Measurements from ENCODE around the gene CALCR.
"Not testable (repeated sequence)": the region's sequence is repeated elsewhere in the genome, so short reads cannot be mapped to it uniquely, and the experiment has no call there.

CALCR gene

DNA sequence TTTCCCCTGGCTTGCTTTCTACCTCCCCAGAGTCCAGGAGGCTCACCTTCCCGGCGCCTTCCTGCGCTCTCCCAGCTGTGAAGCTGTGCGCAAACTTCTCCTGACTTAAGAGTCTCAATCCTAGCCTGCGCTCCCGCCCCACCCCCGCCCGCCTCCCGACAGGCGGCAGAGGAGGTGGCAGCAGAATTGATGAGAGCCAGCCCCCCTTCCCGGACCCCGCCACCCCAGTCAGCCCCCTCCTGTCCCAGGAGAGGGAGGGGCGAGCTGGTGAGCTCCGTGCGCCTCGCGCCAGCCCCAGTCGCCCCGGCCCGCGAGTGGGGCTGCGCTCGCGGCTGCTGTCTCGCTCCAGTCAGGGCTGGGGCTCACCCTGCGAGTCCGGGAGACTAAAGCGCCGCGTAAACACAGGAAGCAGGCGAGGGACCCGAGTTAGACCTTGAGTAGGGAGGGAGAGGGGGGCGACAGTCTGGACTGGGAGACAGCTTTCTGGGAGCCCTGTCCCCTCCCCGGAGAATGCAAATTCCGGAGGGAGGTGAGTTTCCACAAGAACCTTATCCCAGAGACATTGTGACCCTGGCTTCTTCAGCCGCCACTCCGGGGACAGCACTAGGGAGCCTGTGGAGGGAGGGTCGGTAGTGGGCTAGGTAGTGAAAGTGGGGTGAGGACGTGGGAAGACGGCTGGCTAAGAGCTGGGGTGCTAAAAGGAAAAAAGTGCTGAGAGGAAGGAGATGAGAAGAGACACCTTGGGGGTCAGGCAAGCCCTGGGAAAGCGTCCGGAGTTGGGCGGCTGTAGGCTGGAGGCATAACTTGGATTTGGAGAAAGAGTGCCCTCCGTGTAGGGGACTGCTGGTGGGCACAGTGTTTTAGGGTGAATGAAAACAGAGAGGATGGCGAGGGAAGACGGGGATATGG, at the start of gene CALCR:
TSS of gene CALCR (minus strand) at position 79 of the 909 bp plus-strand sequence. CDS start 87,743 bp downstream, outside the sequence.
- DNase-seq (ENCODE audit: low read depth in 2 of 2), result no peak

DNA sequence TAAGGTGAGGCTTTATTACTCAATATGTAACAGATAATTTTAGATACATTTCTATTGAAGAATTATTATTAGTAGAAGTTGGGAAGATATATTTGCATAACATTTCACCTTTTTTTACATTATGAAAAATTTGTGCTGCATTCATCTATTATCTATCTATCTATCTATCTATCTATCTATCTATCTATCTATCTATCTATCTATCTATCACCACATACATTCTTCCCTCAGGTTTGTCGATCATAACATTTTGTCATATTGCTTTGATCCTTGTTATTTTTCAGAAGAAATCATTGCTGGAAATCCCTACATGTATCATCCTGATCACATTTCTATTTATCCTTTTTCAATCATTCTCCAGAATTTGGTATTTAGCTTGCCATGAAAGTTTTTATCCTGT, 49.3 kb upstream of the CALCR start:
- DNase-seq (ENCODE audit: low read depth in 2 of 2), result no peak

DNA sequence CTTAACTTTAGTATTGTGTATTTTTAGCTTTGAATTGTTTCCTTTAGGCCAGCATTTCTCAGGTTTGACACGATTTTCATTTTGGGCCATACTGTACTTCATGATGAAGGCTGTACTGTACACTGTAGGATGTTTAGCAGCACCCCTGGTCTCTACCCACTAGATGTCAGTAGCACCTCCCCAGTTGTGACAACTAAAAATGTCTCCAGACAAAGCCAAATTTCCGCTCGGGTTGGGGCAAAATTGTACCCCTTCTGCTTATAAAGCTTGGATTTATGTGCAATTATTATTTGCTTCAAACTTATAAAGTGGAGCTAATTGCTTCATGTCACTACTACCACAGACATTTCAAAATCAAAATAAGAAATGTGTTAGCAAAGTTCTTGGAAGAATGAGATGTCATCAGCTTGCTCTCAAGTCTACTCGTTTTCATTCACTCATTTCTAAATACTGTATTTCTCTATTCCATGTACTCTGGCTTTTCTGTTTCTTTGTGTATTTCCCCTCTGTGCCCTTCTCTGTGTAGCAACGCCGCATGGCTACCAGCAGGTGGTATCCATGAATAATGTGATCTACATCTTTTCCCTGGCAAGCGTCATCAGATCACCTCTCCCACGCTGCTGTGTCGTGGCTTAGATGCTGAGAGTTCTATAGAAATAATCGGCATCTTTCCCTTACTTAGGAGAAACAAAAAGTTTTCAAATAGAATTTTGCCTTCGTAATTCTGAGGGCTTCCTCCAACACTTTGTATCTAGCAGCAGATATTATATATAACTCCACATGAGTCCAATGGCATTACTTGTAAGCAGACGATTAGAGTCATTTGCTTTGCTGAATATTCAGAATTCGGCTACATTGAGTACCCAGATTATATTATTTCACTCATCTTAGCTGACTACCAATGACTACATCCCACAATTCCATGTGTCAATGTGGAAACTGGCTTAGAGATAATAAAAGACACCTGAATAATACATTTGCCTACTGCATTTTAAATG, 47.8 kb upstream of the CALCR start:
- DNase-seq (ENCODE audit: low read depth in 2 of 2), result no peak

- DNase-seq (ENCODE audit: low read depth in 2 of 2), result no peak
Measured at GRCh38 chr7:93620864-93621263, 46.3 kb upstream of the CALCR start.

- no peak for DNase-seq (ENCODE audit: low read depth in 2 of 2)
Measured at GRCh38 chr7:93620057-93620456, 45.5 kb upstream of the CALCR start.

DNA sequence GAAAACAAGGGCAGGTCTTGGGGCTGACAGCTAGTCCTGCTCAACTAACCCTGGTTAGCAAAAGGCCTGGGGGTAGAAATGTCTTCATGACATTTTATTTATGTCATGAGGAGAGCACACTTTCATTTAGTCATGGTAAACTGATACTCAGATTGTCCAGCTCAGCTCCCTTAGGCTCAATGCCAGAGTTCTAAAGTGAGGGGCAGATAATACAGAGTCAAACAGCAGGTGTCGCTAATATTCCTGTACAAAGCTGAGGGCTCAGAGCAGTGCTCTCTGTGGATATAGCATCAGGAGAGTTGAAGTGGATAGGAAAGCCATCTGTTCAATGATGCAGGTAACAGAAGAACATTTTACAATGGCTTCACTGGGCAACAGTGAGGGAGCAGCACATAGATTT, 26.8 kb upstream of the CALCR start:
- DNase-seq (ENCODE audit: low read depth in 2 of 2), result no peak

GRCh38 chr7:93594250-93594649, 19.7 kb upstream of the CALCR start:
- DNase-seq (ENCODE audit: low read depth in 2 of 2), result no peak

DNA sequence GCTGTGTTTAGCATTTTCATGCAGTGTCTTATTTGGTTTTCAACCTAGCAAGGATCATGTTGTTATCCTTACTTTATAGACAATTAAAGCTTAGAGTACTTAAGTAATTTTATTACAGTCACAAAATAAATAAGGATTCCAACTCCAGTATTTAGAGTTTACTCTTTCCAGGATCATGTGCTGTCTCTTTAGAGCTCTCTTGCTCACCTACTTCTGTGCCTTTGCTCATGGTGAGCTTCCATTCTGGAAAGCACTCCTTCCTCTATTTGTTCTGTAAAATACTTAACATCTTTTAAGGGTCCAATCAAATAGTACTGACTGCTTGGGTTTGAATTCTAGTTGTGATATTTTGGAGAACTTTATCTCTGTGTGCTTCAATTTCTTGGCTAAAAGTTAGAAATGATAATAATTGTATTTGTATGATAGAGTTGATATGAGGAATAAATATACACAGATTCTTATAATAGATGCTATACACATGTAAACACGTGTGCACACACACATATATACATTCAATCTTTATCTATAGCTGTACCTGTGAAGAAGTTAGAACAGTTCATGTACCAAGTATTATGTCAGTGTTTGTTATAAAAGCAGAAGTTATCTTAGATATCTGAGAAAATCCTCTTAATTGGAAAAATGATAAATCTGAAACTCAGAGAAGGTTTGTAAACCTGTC, 18.2 kb upstream of the CALCR start:
- DNase-seq (ENCODE audit: low read depth in 2 of 2), result no peak

- DNase-seq (ENCODE audit: low read depth in 2 of 2), result not testable (repeated sequence)
Measured at GRCh38 chr7:93591224-93592050, 16.9 kb upstream of the CALCR start.

DNA sequence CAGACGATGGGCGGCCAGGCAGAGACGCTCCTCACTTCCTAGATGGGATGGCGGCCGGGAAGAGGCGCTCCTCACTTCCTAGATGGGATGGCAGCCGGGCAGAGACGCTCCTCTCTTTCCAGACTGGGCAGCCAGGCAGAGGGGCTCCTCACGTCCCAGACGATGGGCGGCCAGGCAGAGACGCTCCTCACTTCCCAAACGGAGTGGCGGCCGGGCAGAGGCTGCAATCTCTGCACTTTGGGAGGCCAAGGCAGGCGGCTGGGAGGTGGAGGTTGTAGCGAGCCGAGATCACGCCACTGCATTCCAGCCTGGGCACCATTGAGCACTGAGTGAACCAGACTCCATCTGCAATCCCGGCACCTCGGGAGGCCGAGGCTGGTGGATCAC, 11.9 kb upstream of the CALCR start:
- DNase-seq (ENCODE audit: low read depth in 2 of 2), result not testable (repeated sequence)

DNA sequence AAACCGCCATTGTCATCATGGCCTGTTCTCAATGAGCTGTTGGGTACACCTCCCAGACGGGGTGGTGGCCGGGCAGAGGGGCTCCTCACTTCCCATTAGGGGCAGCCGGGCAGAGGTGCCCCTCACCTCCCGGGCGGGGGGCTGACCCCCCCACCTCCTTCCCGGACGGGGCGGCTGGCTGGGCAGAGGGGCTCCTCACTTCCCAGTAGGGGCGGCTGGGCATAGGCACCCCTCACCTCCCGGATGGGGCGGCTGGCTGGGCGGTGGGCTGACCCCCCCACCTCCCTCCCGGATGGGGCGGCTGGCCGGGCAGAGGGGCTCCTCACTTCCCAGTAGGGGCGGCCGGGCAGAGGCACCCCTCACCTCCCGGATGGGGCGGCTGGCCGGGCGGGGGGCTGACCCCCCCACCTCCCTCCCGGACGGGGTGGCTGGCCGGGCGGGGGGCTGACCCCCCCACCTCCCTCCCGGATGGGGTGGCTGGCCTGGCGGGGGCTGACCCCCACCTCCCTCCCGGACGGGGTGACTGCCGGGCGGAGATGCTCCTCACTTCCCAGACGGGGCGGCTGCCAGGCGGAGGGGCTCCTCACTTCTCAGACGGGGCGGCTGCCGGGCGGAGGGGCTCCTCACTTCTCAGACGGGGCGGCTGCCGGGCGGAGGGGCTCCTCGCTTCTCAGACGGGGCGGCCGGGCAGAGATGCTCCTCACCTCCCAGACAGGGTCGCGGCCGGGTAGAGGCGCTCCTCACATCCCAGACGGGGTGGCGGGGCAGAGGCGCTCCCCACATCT, 11.4 kb upstream of the CALCR start:
- DNase-seq (ENCODE audit: low read depth in 2 of 2), result not testable (repeated sequence)

GRCh38 chr7:93579431-93579830, 4.9 kb upstream of the CALCR start:
- DNase-seq (ENCODE audit: low read depth in 2 of 2), result no peak

DNA sequence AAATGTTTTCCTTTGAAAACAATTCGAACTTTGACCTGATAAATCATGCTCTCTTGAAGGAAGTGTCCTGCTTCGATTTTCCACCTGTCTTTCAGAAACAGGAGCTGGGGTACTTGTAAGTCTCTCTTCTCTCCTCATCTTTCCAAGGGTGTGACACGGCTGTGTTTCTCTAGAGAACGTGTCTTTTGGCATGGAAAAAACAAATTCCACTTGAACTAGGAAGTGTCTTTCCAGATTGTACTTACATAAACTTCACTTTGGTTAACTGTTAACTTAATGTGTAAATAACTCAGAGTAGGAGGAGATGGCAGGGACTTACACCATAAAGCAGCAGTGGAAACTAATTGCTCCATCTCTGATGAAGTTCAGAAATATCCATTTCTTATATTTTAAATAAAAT, 4.2 kb upstream of the CALCR start:
- no peak for DNase-seq (ENCODE audit: low read depth in 2 of 2)

DNA sequence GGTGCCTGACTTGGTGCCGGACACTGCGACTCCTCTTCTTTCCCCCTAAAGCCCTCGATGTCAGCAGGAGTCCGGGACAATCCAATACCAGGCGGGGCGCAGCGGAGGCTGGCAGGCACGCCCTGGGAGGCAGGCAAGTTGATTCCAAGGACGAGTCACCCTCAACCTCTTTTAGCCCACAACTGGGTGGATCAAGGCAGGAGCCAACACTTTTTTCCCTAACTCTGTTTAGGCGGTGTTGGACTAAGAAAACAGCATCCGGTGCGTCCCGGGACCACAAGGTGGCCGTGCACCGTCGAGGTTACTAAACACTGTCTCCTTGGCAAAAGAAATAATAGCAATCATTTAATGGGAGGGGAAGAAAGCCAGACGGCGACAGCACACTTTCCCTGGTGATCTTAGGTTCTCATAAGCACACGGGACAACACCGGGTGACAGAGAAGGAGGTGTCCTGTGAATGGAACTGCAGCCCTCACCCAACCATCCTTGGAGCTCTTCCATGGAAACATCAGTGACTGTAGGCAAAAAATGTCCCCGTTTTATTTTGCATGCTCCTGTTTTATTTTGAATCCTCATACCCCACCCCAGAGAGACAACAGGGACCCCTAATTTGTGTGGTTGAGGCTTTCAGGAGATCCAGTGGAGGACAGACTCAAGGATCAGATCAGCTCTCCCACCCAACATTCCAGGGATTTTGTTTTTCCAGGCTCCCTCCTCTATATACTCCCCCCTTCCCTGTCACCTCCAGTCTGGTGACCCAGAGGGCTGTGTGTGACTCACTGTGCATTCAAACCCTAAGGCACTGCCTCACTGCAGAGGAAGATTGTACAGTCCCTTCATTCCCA, 1.3 kb upstream of the CALCR start:
- DNase-seq (ENCODE audit: low read depth in 2 of 2), result no peak

- no peak for DNase-seq (ENCODE audit: low read depth in 2 of 2)
Measured at GRCh38 chr7:93574269-93574645, 267 bp downstream of the CALCR start.

DNA sequence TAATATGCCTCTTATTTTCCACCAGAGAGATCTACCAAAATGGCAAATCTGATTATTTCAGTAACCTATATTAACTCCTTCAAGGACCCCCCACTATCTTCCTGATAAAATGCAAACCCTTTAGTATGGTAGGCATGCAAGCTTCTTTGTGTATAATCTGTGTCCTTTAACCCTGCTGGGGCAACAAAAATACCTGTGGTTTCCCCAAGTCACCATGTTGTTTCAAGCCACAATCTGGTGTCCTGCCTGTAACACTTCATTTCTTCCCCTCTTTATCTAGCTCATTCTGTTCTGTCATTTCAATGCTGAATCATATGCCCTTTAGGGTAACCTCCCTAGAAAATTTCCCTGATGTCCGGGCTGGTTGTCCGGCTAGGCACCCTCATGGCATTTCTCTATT, 5.3 kb downstream of the CALCR start:
- DNase-seq (ENCODE audit: low read depth in 2 of 2), result no peak

- DNase-seq (ENCODE audit: low read depth in 2 of 2), result no peak
Measured at GRCh38 chr7:93566876-93567275, 7.6 kb downstream of the CALCR start.

GRCh38 chr7:93563584-93563983, 10.9 kb downstream of the CALCR start:
- DNase-seq (ENCODE audit: low read depth in 2 of 2), result no peak

DNA sequence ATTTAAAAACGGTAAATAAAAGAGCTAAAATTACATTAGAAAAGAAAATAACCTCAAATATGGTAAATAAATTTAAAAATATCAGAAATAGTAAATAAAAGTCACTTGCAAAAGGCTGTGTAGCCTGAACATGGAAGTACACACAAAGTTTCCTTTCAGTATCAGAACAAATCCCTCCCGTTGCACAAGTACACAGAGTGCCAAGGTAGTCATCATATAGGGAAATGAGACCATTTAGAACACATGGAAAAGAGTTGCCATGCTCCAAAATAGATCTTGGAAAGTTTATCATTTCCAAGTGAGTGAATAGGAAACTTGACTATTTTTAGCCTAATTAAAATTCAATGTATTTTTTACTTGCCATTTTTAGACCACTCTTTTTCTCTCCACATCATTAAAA, 11.6 kb downstream of the CALCR start:
- no peak for DNase-seq (ENCODE audit: low read depth in 2 of 2)
